HEK293T (cell line): ENCODE measurements around the gene SLC25A11.

ENCODE experiments used
- CTCF ChIA-PET: fragments of 350-600 bp; formaldehyde crosslinking; extraction: SDS; loops from one replicate; lab custom pipeline; 2021; ENCODE audit warnings: antibody characterized with exemption, inconsistent platforms; lab: Yijun Ruan, JAX
- POLR2A ChIA-PET: fragments of 350-600 bp; formaldehyde crosslinking; extraction: SDS; loops from one replicate; lab custom pipeline; 2020; ENCODE audit warnings: antibody characterized with exemption, inconsistent platforms; lab: Yijun Ruan, JAX
- DNase-seq: peaks from one replicate; pipeline ENCODE4 v3.0.0; 2012; ENCODE audit warnings: mixed read lengths; ENCODE audit errors: extremely low spot score
- ARNT ChIP-seq: fragments of 450-650 bp; IDR thresholded peaks from 2 replicates; pipeline ENCODE4 v1.6.1; 2017; ENCODE audit warnings: mild to moderate bottlenecking
- BHLHE40 ChIP-seq: fragments of 450-650 bp; IDR thresholded peaks from 2 replicates; pipeline ENCODE4 v1.6.1; 2016; ENCODE audit warnings: mild to moderate bottlenecking, moderate library complexity, borderline replicate concordance
- CTBP1 ChIP-seq: fragments of 450-650 bp; IDR thresholded peaks from 2 replicates; pipeline ENCODE4 v1.6.1; 2016; ENCODE audit warnings: borderline replicate concordance
- ELF4 ChIP-seq: fragments of 450-650 bp; IDR thresholded peaks from 2 replicates; pipeline ENCODE4 v1.6.1; 2017; ENCODE audit warnings: antibody characterized with exemption
- FOXA1 ChIP-seq: fragments of 450-650 bp; IDR thresholded peaks from 2 replicates; pipeline ENCODE4 v1.6.1; 2016; ENCODE audit warnings: mild to moderate bottlenecking
- FOXK2 ChIP-seq: fragments of 450-650 bp; IDR thresholded peaks from 2 replicates; pipeline ENCODE4 v1.6.1; 2016; ENCODE audit warnings: mild to moderate bottlenecking
- FOXM1 ChIP-seq: fragments of 450-650 bp; IDR thresholded peaks from 2 replicates; pipeline ENCODE4 v1.6.1; 2017; ENCODE audit warnings: mild to moderate bottlenecking, borderline replicate concordance
- HDGF ChIP-seq: fragments of 450-650 bp; IDR thresholded peaks from 2 replicates; pipeline ENCODE4 v1.6.1; 2017; ENCODE audit warnings: antibody characterized with exemption, borderline replicate concordance
- L3MBTL2 ChIP-seq: fragments of 450-650 bp; conservative IDR thresholded peaks from 2 replicates; pipeline ENCODE4 v1.6.1; 2016; ENCODE audit warnings: mild to moderate bottlenecking
- LEF1 ChIP-seq: fragments of 450-650 bp; IDR thresholded peaks from 2 replicates; pipeline ENCODE4 v1.6.1; 2017; ENCODE audit warnings: mild to moderate bottlenecking, borderline replicate concordance
- NFRKB ChIP-seq: fragments of 450-650 bp; IDR thresholded peaks from 2 replicates; pipeline ENCODE4 v1.6.1; 2016; ENCODE audit warnings: mild to moderate bottlenecking, moderate library complexity
- SP1 ChIP-seq: fragments of 450-650 bp; IDR thresholded peaks from 2 replicates; pipeline ENCODE4 v1.6.1; 2017
- SUZ12 ChIP-seq: fragments of 450-650 bp; IDR thresholded peaks from 2 replicates; pipeline ENCODE4 v1.6.1; 2016; ENCODE audit warnings: mild to moderate bottlenecking
- TARDBP ChIP-seq: fragments of 450-650 bp; IDR thresholded peaks from 2 replicates; pipeline ENCODE4 v1.6.1; 2016
- ZNF384 ChIP-seq: fragments of 450-650 bp; IDR thresholded peaks from 2 replicates; pipeline ENCODE4 v1.6.1; 2016
- TF ChIP-seq, protein P1 (sequence below): fragments of 450-650 bp; IDR thresholded peaks from 2 replicates; pipeline ENCODE4 v1.6.1; 2016

Gene SLC25A11

DNA sequence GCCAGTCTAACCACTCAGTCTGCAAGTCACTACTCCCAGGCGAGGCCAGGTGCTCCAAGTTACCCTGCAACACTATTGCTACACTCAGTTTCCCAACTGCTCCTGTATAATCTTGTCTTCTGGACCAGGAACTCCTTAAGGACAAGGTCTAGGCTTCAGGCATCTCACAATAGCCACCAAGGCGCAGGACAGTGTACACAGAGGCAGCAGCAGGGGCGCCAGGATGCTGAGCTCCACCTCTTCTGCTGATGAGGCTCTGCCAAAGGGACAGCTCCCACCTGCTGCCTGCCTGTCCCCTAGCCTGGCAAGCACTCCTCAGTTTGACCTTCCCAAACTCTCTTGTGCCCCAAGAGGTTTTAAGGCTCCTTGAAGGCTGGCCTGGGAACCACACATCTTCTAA lies 3.4 kb downstream of the SLC25A11 start:
- ChIA-PET POLR2A (interaction anchor here (1.1 to 1.5 kb wide), 3 partner anchors 12 to 27 kb away, joined by 3 to 6 read pairs (median 5); partner anchors contain the start of gene PFN1), CTCF (no interaction called here)
- no peak for DNase-seq

DNA sequence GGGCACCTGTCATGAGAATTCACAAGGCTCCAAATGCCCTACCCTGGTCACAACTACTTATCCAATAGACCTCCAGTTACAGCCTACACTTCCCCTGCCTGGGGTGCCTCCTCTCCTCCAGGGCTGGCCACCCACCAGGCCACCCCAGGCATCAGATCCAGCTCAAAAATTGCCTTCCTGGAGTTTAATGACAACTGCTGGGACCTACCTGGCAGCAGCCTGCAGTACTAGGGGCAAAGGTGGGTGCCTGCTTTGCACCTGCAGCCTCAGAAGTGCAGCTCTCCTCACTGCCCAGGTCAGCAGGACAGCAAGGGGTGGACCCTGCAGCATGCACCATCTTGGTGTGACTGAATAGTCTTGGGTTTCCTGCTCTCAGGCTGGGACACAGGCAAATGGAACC lies 4.2 kb downstream of the SLC25A11 start:
- DNase-seq, result no peak
- ChIA-PET CTCF (no interaction called here), POLR2A (interaction anchor here (1.4 kb wide), 1 partner anchor 13 kb away, joined by 6 read pairs; no protein-coding TSS in a partner anchor)
- TF ChIP-seq FOXM1 (no peak), BHLHE40 (no peak), FOXK2 (no peak), SUZ12 (no peak), LEF1 (no peak), SP1 (no peak), FOXA1 (no peak), ELF4 (no peak), TARDBP (no peak), ZNF384 (no peak), CTBP1 (no peak), ARNT (no peak), HDGF (no peak), NFRKB (no peak), L3MBTL2 (no peak)
- TF ChIP-seq, protein P1, sequence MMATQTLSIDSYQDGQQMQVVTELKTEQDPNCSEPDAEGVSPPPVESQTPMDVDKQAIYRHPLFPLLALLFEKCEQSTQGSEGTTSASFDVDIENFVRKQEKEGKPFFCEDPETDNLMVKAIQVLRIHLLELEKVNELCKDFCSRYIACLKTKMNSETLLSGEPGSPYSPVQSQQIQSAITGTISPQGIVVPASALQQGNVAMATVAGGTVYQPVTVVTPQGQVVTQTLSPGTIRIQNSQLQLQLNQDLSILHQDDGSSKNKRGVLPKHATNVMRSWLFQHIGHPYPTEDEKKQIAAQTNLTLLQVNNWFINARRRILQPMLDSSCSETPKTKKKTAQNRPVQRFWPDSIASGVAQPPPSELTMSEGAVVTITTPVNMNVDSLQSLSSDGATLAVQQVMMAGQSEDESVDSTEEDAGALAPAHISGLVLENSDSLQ, result no peak

More for the DNA sequence above, 3.4 kb downstream of the SLC25A11 start:
- TF ChIP-seq ARNT, result no peak
- TF ChIP-seq, protein P1, result no peak

DNA sequence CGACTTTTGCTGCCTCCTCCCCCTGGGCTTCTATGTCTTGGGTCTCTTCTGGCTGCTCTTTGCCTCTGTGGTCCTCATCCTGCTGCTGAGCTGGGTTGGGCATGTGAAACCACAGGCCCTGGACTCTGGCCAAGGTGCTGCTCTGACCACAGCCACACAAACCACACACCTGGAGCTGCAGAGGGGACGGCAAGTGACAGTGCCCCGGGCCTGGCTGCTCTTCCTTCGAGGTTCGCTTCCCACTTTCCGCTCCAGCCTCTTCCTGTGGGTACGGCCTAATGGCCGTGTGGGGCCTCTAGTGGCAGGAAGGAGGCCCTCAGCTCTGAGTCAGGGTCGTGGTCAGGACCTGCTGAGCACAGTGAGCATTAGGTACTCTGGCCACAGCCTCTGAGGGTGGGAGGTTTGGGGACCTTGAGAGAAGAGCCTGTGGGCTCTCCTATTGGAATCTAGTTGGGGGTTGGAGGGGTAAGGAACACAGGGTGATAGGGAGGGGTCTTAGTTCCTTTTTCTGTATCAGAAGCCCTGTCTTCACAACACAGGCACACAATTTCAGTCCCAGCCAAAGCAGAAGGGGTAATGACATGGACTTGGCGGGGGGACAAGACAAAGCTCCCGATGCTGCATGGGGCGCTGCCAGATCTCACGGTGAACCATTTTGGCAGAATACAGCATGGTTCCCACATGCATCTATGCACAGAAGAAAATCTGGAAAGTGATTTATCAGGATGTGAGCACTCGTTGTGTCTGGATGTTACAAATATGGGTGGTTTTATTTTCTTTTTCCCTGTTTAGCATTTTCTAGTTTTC lies 5.5 kb downstream of the SLC25A11 start:
- ChIA-PET CTCF (interaction anchor here (0.6 kb wide), 1 partner anchor 1158 kb away, joined by 3 read pairs; no protein-coding TSS in a partner anchor), POLR2A (interaction anchor here (1.0 to 1.7 kb wide), 3 partner anchors 13 to 33 kb away, joined by 3 to 4 read pairs (median 3); partner anchors contain the start of gene SPAG7)
- DNase-seq, result no peak
- TF ChIP-seq, protein P1, result no peak
- no peak for TF ChIP-seq SUZ12
- TF ChIP-seq ARNT, result no peak
- no peak for TF ChIP-seq FOXM1
- TF ChIP-seq NFRKB, result no peak
- no peak for TF ChIP-seq SP1
- TF ChIP-seq TARDBP, result no peak
- no peak for TF ChIP-seq FOXA1
- TF ChIP-seq CTBP1, result no peak
- TF ChIP-seq ZNF384, result no peak
- TF ChIP-seq BHLHE40, result no peak
- no peak for TF ChIP-seq HDGF
- TF ChIP-seq LEF1, result no peak
- TF ChIP-seq ELF4, result no peak
- TF ChIP-seq L3MBTL2, result no peak
- TF ChIP-seq FOXK2, result no peak

DNA sequence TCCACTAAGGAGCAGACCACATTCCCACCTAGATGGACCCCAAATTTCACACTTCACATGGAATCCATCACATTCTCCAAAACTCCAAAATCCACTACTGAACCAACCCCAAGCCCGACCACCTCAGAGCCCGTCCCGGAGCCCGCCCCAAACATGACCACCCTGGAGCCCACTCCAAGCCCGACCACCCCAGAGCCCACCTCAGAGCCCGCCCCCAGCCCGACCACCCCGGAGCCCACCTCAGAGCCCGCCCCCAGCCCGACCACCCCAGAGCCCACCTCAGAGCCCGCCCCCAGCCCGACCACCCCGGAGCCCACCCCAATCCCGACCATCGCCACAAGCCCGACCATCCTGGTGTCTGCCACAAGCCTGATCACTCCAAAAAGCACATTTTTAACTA lies 6.2 kb downstream of the SLC25A11 start:
- TF ChIP-seq BHLHE40 (no peak), TARDBP (no peak), FOXM1 (no peak), FOXA1 (no peak), ARNT (no peak), HDGF (no peak), ELF4 (no peak), CTBP1 (no peak), NFRKB (no peak), SUZ12 (no peak), ZNF384 (no peak), LEF1 (no peak), L3MBTL2 (no peak), FOXK2 (no peak), SP1 (no peak)
- TF ChIP-seq, protein P1, result no peak
- ChIA-PET POLR2A (interaction anchor here (1.0 to 1.7 kb wide), 3 partner anchors 14 to 34 kb away, joined by 3 to 4 read pairs (median 3); partner anchors contain the start of gene SPAG7), CTCF (interaction anchor here (0.6 kb wide), 1 partner anchor 1157 kb away, joined by 3 read pairs; no protein-coding TSS in a partner anchor)
- DNase-seq, result no peak

DNA sequence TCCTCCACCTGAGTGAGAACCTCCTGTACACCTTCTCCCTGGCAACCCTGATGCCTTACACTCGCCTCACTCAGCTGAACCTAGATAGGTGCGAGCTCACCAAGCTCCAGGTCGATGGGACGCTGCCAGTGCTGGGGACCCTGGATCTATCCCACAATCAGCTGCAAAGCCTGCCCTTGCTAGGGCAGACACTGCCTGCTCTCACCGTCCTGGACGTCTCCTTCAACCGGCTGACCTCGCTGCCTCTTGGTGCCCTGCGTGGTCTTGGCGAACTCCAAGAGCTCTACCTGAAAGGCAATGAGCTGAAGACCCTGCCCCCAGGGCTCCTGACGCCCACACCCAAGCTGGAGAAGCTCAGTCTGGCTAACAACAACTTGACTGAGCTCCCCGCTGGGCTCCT lies 7.1 kb downstream of the SLC25A11 start:
- ChIA-PET CTCF (no interaction called here), POLR2A (no interaction called here)
- TF ChIP-seq FOXK2, result no peak
- TF ChIP-seq L3MBTL2, result no peak
- no peak for TF ChIP-seq BHLHE40
- TF ChIP-seq SUZ12, result no peak
- TF ChIP-seq LEF1, result no peak
- TF ChIP-seq ZNF384, result no peak
- TF ChIP-seq ARNT, result no peak
- no peak for TF ChIP-seq CTBP1
- no peak for TF ChIP-seq ELF4
- TF ChIP-seq TARDBP, result no peak
- TF ChIP-seq, protein P1, result no peak
- no peak for TF ChIP-seq NFRKB
- no peak for DNase-seq
